DND-41 (cell line): Measurements from ENCODE around the gene EXOSC10.

ENCODE experiments used
- EZH2 ChIP-seq: IDR thresholded peaks from 3 replicates; pipeline ENCODE4 v1.6.1; 2012; ENCODE audit warnings: borderline replicate concordance, low read depth, mild to moderate bottlenecking, moderate library complexity, low read length, inconsistent platforms; ENCODE audit not compliant: severe bottlenecking
- TF ChIP-seq, protein P1 (sequence below): IDR thresholded peaks from 2 replicates; pipeline ENCODE4 v1.5.1; 2012; ENCODE audit warnings: borderline replicate concordance, low read length, moderate library complexity, mild to moderate bottlenecking; ENCODE audit not compliant: poor library complexity, severe bottlenecking; ENCODE audit errors: extremely low read depth

DNA sequence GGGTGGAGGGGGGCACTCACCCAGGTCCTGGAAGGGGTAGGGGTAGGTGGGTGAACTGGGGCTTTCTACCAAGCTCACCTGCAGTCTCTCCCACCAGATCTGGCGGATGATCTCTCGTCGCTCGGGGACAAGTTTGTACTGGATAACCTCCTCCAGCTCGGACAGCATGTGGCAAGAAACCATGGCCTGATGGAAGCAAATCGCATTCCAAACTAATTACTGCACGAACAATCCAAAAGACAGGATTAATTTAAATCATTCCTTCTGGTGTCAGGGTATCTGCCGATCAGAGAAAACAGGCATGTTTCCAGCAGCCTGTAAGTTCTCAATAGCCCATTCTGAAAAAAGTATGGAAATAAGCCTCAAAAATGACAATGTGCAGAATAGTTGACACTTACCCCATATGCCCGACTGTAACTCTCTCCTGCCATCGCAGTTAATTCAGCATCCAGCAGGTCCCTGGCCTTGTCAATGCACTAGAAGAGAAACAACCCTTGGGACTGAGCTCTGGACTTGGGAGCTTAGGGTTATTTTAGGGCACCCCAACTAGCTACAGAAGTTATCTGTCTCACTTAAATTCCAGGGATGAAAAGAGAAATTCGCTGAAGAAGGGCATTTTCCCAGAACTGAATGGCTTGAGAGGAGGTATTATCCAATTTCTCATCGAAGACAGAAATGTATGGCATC is 45.0 kb upstream of the EXOSC10 start:
- TF ChIP-seq, protein P1, sequence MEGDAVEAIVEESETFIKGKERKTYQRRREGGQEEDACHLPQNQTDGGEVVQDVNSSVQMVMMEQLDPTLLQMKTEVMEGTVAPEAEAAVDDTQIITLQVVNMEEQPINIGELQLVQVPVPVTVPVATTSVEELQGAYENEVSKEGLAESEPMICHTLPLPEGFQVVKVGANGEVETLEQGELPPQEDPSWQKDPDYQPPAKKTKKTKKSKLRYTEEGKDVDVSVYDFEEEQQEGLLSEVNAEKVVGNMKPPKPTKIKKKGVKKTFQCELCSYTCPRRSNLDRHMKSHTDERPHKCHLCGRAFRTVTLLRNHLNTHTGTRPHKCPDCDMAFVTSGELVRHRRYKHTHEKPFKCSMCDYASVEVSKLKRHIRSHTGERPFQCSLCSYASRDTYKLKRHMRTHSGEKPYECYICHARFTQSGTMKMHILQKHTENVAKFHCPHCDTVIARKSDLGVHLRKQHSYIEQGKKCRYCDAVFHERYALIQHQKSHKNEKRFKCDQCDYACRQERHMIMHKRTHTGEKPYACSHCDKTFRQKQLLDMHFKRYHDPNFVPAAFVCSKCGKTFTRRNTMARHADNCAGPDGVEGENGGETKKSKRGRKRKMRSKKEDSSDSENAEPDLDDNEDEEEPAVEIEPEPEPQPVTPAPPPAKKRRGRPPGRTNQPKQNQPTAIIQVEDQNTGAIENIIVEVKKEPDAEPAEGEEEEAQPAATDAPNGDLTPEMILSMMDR: no peak
- TF ChIP-seq EZH2: no peak
